K562 (cell line): ENCODE results near the gene DMGDH. TPM values are rescaled to one million over a fixed set of nuclear protein-coding genes. Genes with fewer than 3 reads are reported as not detected.

ENCODE experiments used
- ATAC-seq: fragments of 200-7000 bp; cut with Tn5 transposase; 3 replicates; pipeline ENCODE4 v1.9.1; 2020; ENCODE audit warnings: moderate library complexity
- BruUV-seq: library from RNA; stranded (reverse); fragments of 400-500 nt; replicated peaks from 2 replicates; lab custom pipeline; 2021; lab: Mats Ljungman, UMichigan
- CTCF ChIA-PET: fragments of 300-600 bp; formaldehyde crosslinking; extraction: SDS; loops from one replicate; lab custom pipeline; 2021; ENCODE audit warnings: low intra/inter-chr PET ratio; lab: Yijun Ruan, JAX
- POLR2A ChIA-PET: fragments of 300-600, 350-650 bp; sonication (Branson Sonifier 250); formaldehyde crosslinking; extraction: SDS; loops from one replicate; lab custom pipeline; 2021; ENCODE audit warnings: antibody characterized with exemption, inconsistent platforms; lab: Yijun Ruan, JAX
- DNase-seq, 4 experiments: peaks; one replicate each; pipeline versions ENCODE4 v3.0.0 to v3.0.0-alpha.2; 2011 to 2018; ENCODE audit warnings: low spot score in 3 of 4, mixed read lengths in 3 of 4; ENCODE audit errors: extremely low read depth in 1 of 4
- FAIRE-seq: peaks from 2 replicates; lab custom pipeline; 2011; peaks lifted over from hg19 to GRCh38; lab: Jason Lieb, UNC
- H2AFZ ChIP-seq: 2 replicates; pipeline ENCODE4 v1.6.0; 2011; ENCODE audit warnings: low read depth, low read length, control low read depth, inconsistent platforms
- H3K27ac ChIP-seq: fragments of 200-600 bp; 3 replicates; pipeline ENCODE4 v1.8.0; 2011; ENCODE audit warnings: low read depth, mild to moderate bottlenecking, control low read depth, inconsistent platforms, low read length, moderate library complexity, mixed read lengths; ENCODE audit errors: extremely low read depth
- H3K27me3 ChIP-seq, 2 experiments: fragments of 300-600 bp in 1 of 2; 2 replicates in 1 of 2; 3 replicates in 1 of 2; pipeline versions ENCODE4 v1.6.0 to v1.8.0; 2011; ENCODE audit warnings: inconsistent platforms in 2 of 2, low read length in 2 of 2, mild to moderate bottlenecking in 1 of 2, mixed read lengths in 1 of 2, moderate library complexity in 1 of 2; ENCODE audit not compliant: control insufficient read depth in 2 of 2, insufficient read depth in 2 of 2
- H3K36me3 ChIP-seq: fragments of 300-600 bp; 3 replicates; pipeline ENCODE4 v1.8.0; 2011; ENCODE audit warnings: mild to moderate bottlenecking, low read length, inconsistent platforms; ENCODE audit not compliant: control insufficient read depth, insufficient read depth
- H3K4me1 ChIP-seq, 2 experiments: fragments of 200-600 bp in 1 of 2; replicated peaks in 1 of 2; 2 replicates in 1 of 2; 3 replicates in 1 of 2; pipeline versions ENCODE4 v1.5.1 to v1.8.0; 2011; ENCODE audit warnings: inconsistent platforms in 2 of 2, low read length in 2 of 2, mild to moderate bottlenecking in 1 of 2, mixed read lengths in 1 of 2, moderate library complexity in 1 of 2; ENCODE audit not compliant: control insufficient read depth in 2 of 2, insufficient read depth in 2 of 2
- H3K4me2 ChIP-seq: 2 replicates; pipeline ENCODE4 v1.6.1; 2011; ENCODE audit warnings: low read length, control low read depth, inconsistent platforms, mixed read lengths; ENCODE audit not compliant: insufficient read depth
- H3K4me3 ChIP-seq: fragments of 200-600 bp; sonication (generic), shearing (Covaris generic); 2 replicates; pipeline ENCODE4 v1.5.1; 2016; ENCODE audit warnings: control low read depth, inconsistent platforms
- H3K79me2 ChIP-seq: fragments of 200-600 bp; 3 replicates; pipeline ENCODE4 v1.8.0; 2011; ENCODE audit warnings: low read length, inconsistent platforms; ENCODE audit not compliant: control insufficient read depth, insufficient read depth
- H3K9ac ChIP-seq, 2 experiments: 2 replicates each; pipeline versions ENCODE4 v1.6.0 to v1.6.1; 2011; ENCODE audit warnings: low read depth in 2 of 2, low read length in 2 of 2, control low read depth in 1 of 2, inconsistent platforms in 1 of 2, mild to moderate bottlenecking in 1 of 2, mixed read lengths in 1 of 2; ENCODE audit not compliant: insufficient read depth in 1 of 2
- H3K9me1 ChIP-seq: one replicate; pipeline ENCODE4 v1.6.0; 2011; ENCODE audit warnings: inconsistent platforms, mild to moderate bottlenecking, low read length, moderate library complexity; ENCODE audit not compliant: control insufficient read depth, insufficient read depth
- H3K9me3 ChIP-seq: replicated peaks from 2 replicates; pipeline ENCODE4 v1.5.1; 2011; ENCODE audit warnings: low read depth, low read length, inconsistent platforms; ENCODE audit not compliant: control insufficient read depth, insufficient read depth
- H4K20me1 ChIP-seq: replicated peaks from 2 replicates; pipeline ENCODE4 v1.6.1; 2011; ENCODE audit warnings: low read length, inconsistent platforms, mixed read lengths; ENCODE audit not compliant: control insufficient read depth, insufficient read depth
- CEBPG ChIP-seq, 3 experiments: fragments of 200-800 bp in 1 of 3; sonication (Bioruptor generic) in 1 of 3; sonication (generic) in 1 of 3; formaldehyde crosslinking in 1 of 3; IDR thresholded peaks in 2 of 3; conservative IDR thresholded peaks in 1 of 3; 2 replicates each; pipeline versions ENCODE4 v1.6.1 to v1.8.0; 2016 to 2022; ENCODE audit warnings: missing compliant biosample characterization in 2 of 3, missing genetic modification characterization in 2 of 3, mild to moderate bottlenecking in 1 of 3, missing genetic modification reagents in 1 of 3
- CTCFL ChIP-seq: IDR thresholded peaks from 2 replicates; pipeline ENCODE4 v1.6.1; 2011; ENCODE audit warnings: borderline replicate concordance, low read depth, mild to moderate bottlenecking, moderate library complexity, low read length; ENCODE audit not compliant: insufficient read depth, poor library complexity, severe bottlenecking
- DLX4 ChIP-seq: fragments of 250-450 bp; sonication (Bioruptor Pico); IDR thresholded peaks from 2 replicates; pipeline ENCODE4 v1.6.1; 2021; ENCODE audit warnings: mild to moderate bottlenecking
- PHF21A ChIP-seq: fragments of 450-650 bp; IDR thresholded peaks from 2 replicates; pipeline ENCODE4 v1.6.1; 2017; ENCODE audit warnings: low read depth, borderline replicate concordance
- SNRNP70 ChIP-seq: fragments of 200-400 bp; formaldehyde crosslinking; optimal IDR thresholded peaks from 2 replicates; pipeline ENCODE3; 2017; ENCODE audit warnings: low read depth, low read length
- TGIF2 ChIP-seq: sonication (generic); formaldehyde crosslinking; IDR thresholded peaks from 2 replicates; pipeline ENCODE4 v1.8.1; 2022; ENCODE audit warnings: mild to moderate bottlenecking, missing genetic modification reagents, moderate library complexity
- ZBTB12 ChIP-seq: fragments of 250-450 bp; sonication (Bioruptor Pico); IDR thresholded peaks from 2 replicates; pipeline ENCODE4 v1.4.0; 2020
- ZNF274 ChIP-seq: IDR thresholded peaks from 2 replicates; pipeline ENCODE4 v1.6.1; 2011; ENCODE audit warnings: low read depth, mild to moderate bottlenecking, low read length, moderate library complexity, borderline replicate concordance
- ZNF695 ChIP-seq: fragments of 450-650 bp; formaldehyde crosslinking; IDR thresholded peaks from 2 replicates; pipeline ENCODE4 v1.4.0; 2020; ENCODE audit warnings: mild to moderate bottlenecking, moderate library complexity
- ZNF76 ChIP-seq: fragments of 250-450 bp; sonication (Bioruptor Pico); IDR thresholded peaks from 2 replicates; pipeline ENCODE4 v1.4.0; 2020; ENCODE audit warnings: mild to moderate bottlenecking, moderate library complexity, borderline replicate concordance
- in situ Hi-C: fragments of 300-500 bp; cut with MboI; formaldehyde crosslinking; loops from 4 replicates; pipeline ENCODE4 v1.15.0; 2018; ENCODE audit warnings: inconsistent platforms, mixed read lengths
- intact Hi-C: fragments of 100-400 bp; cut with micrococcal nuclease; formaldehyde crosslinking; loops from 2 replicates; pipeline ENCODE4 v1.14.2; 2022
- polyA plus RNA-seq, 8 experiments: library from polyadenylated mRNA; depleted of rRNA in 4 of 8; stranded (reverse) in 5 of 8; unstranded in 3 of 8; fragments of >200 nt; fragmentation: Nextera tagmentation in 2 of 8; fragmentation: Illumina TruSeq in 1 of 8; extraction: Ambion mirVana in 2 of 8; extraction: Trizol in 1 of 8; gene quantifications; 2 replicates each; pipeline versions ENCODE4 v1.2.1 to v1.2.3, GENCODE V29; 2011 to 2014; ENCODE audit warnings: inconsistent platforms in 1 of 8, missing spikeins in 1 of 8
- total RNA-seq, 7 experiments: library from RNA; depleted of rRNA in 6 of 7; stranded (reverse); fragments of >200 nt in 6 of 7; fragmentation: Illumina TruSeq in 2 of 7; extraction: Trizol in 2 of 7; gene quantifications; 2 replicates each; pipeline versions ENCODE4 v1.2.1 to v1.2.3, GENCODE V29; 2011 to 2021; ENCODE audit warnings: low replicate concordance in 1 of 7

DMGDH gene
- total and polyA plus RNA-seq, 9 of the 15 experiments (the other 6 are each of a cell fraction or from before 2014, with no cell fraction given): 0.13 to 0.58 TPM; not detected in 7

DNA sequence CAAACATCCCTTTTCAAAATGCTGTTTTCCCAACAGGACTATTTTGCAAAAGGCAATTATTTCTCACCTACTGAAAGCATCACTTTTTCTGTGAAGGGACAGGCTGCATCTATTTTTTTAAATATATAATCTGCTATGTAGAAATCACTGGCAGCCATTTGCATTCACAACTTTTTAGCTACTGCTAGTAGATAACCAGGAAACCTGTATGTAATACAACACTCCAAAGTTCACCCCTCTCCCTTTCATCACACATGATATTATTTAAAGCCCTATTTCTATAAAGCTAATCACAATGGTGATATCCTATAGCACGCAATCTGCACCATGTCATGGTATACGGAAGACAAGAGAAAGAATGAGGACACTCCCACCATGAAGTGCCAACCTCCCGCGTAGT, 9.8 kb downstream of the DMGDH start (continued):
- TF ChIP-seq CEBPG (CRISPR knock-in tag; IDR thresholded peaks at IDR 0.05) (no peak), CEBPG (tag; conservative IDR thresholded peaks at IDR 0.05 in 1 of 2, IDR thresholded peaks at IDR 0.05 in 1 of 2) (no peak), SNRNP70 (no peak), ZNF76 (CRISPR knock-in tag) (no peak), CTCFL (no peak)

DNA sequence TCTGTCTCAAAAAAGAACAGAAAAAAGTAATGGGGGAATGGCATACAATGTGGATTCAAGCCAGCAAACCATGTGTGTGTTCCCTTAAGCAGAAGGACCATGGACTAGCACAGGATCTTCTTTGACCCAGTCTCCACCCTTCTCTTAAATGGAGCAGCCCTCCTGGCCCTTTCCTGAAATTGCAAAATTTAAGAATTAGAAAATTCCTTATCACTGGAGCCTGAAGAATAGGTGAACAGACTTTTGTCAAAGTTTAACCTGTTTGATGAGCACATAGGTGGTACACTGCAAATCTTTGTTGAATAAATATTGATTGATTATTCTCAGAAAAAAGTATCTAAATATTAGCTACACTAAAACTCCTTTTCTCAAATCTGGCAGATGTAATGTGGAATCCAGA, 12.6 kb downstream of the DMGDH start:
- no TSS peak for BruUV-seq
- Histone ChIP-seq H4K20me1 (no peaks in the 10 kb centered on the region), H2AFZ (no peak overlapping the region), H3K27me3 (peaks cover 0 to 5% of the 10 kb centered on the region in 2 experiments; a peak in 2 of 5 replicates), H3K9ac (no peak overlapping the region), H3K36me3 (no peaks in the 10 kb centered on the region), H3K79me2 (no peaks in the 10 kb centered on the region), H3K27ac (no peak overlapping the region), H3K4me2 (no peak overlapping the region), H3K4me3 (no peak overlapping the region), H3K9me1 (no peaks in the 10 kb centered on the region), H3K9me3 (no peaks in the 10 kb centered on the region), H3K4me1 (no peaks in the 10 kb centered on the region)
- ATAC-seq: no peak
- in situ Hi-C loops (no loop called here), intact Hi-C loops (no loop called here)
- CTCF ChIA-PET: no interaction called here
- DNase-seq: no peak
- POLR2A ChIA-PET: no interaction called here
- FAIRE-seq: no peak
- TF ChIP-seq TGIF2 (CRISPR knock-in tag) (no peak), DLX4 (no peak), PHF21A (no peak), ZNF695 (CRISPR knock-in tag) (no peak), ZNF274 (no peak), ZBTB12 (no peak)
